SKM-1 (cell line): ENCODE data around the gene CYSTM1.

Experiments
- DNase-seq: peaks from one replicate; lab custom pipeline; 2025; ENCODE audit not compliant: unreplicated experiment; lab: John Stamatoyannopoulos, UW

CYSTM1 gene

DNA sequence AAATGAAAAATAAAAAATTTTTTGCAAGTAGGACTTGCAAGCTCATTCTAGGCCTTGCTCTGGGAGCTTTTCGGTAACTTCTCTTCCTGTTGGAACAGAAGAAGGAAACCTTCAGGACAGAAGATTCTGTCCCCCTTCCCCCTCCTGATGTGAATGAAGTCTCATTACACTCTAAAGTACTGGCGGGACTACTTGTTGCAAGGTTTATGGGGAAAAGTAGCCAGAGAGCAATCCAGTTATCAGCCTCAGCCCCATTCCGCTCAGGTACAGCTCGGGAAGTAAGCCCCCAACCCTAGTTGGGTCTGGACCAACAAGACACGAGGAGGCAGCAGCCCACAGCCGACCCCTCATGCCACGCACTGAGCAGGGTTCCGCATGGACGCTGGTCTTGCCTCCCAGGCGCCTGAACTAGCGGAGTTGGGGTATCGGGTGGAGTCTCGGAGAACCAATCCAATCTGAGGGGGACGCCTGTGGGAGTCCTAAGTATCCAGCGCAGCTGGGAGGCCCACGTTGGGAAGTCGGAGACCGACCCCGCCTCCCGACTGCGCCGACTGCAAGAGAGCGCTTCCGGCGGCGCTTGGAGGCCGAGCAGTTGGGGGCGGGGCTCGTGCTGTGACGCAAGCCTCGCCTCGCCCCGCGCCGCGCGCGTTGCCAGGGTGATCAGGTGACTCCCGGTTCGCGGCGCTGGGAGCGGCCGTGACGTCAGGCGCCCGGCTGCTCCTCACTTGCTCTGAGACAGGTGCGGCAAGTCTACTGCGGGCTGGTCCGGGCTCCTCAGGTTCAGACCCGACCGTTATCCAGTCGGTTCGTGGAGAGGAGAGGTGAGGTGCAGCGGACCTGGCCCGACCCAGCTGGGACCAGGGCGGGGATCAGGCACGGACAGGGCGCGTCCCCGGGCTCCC, at the start of gene CYSTM1:
Gene CYSTM1 (plus strand): TSS at position 724 of the 902 bp plus-strand sequence. CDS start 19,278 bp downstream, outside the sequence.
- DNase-seq, result peak; percentile 55

DNA sequence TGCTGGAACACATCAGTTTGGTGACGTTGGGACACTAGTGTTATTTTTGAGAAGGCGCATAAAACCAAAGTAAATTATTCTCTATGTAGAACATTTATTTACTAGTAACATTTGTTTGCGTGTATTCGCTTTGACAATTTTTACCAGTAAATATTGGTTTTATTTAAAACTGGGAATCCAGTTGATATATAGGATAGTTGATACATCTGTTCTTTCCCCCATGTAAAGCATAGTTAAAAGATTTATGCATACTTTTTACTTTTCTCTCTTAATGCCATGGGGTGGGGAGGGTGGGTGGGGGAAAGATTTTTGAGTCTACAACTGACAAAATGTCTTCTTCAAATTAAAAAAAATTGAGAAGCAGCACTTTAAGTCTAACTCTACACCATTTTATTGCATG, 49.4 kb upstream of the CYSTM1 start, which contains the start of gene IGIP:
Gene IGIP (plus strand): TSS at position 301 of the 400 bp plus-strand sequence. CDS start 2,540 bp downstream, outside the sequence.
- no peak for DNase-seq

- DNase-seq, result no peak
These were observed 48.5 kb upstream of the CYSTM1 start for GRCh38 chr5:140126315-140127012.

DNA sequence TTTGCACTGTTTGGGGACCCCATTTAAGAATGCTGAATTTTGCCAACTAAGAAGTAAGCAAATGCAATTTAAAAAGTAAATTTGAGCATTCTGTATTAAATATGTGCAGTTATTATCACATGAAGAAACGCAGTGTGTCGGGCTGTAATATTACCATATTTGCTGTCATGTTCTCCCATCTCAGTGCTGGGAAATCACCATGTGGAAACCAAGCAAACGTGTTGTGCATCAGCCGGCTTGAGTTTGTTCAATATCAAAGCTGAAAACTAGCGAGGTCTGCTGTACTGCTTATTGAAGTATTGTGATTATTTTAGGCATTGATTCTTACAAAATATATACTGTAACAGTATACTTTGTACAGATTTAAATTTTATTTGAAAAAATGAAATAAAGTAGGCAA, 46.6 kb upstream of the CYSTM1 start:
- no peak for DNase-seq

DNA sequence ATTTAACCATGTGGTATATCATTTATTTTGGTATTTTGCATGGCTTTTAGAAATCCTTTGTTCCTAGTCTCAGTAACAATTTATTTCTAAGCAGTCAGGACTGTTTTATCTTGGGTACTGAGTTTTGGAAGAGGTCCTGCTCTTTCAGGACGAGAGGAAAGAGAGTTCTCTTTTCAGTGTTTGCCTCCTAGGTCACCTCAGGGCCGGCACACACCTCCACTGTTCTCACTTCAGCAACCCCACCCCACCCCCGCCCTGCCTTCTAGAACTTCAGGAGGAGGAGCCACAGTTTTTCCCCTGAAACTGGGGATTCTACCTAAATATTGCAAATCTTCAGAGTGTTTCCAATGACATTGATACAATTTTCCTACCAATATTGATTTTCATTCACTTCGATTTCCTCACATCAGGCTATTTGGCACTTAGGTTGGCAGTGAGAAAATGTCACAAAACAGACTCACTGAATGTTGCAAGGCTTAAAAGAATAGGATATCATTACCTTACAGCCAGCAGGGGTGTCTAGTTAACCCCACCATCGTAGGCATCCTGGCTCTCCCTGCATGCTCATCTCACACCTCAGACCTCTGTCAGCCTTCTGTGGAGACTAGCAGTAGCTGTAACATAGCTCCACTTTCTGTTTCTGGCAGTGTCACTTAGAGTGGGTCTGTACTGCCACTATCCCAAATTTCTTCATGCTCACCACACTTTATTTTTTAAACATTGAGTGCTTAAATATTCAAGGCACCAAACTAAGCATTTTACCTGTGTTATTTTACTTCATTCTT, 43.8 kb upstream of the CYSTM1 start:
- no peak for DNase-seq

DNA sequence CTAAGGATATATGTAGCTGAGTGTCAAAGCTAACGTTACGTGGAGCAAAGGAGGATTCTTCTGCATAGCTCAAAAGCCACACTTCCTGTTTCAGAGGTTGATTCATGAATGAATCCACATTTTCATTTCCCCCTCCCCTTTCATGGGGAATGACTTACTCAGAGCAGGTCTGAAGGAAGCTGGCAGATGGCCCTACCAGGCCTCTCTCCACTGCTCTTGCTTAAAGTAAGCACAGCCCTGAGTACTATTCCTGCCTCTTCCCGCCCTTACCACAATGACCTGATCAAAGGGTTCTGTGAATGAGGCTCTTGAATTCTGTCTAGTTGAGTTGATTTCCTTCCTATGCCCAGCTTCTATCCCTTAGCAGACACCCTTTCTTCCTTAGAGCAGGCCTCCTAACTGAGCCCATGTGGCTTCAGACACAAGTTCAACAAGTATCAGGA, 43.0 kb upstream of the CYSTM1 start:
- peak; percentile 27 for DNase-seq

DNA sequence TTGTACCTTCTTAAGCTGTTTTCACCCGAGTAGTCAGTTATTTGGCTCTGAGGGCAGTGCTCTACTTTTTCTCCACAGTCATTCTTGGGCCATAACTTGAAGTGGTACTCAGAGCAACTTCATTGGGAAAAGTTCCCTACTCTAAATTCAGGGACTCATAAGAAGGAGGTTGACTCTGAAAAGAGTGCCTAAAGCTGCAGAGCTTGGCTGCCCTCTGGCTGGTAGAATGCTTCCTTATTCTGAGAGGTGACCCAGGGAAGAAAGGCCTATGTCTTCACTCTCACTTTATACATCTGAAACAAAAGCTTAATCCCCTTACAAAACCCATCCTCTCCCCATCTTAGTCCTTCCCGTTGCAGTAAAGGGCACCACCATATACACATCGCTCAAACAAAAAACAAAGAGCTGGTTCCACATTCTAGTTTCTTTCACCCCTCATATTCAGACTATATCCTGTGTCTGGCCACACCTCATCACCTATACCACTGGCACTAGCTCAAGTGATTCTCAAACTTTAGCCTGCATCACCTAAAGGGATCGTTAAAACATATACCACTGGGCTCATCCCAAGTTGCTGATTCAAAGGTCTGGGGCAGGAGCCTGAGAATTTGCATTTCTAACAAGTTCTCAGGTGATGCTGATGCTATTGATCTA, 41.3 kb upstream of the CYSTM1 start:
- DNase-seq, result no peak

DNA sequence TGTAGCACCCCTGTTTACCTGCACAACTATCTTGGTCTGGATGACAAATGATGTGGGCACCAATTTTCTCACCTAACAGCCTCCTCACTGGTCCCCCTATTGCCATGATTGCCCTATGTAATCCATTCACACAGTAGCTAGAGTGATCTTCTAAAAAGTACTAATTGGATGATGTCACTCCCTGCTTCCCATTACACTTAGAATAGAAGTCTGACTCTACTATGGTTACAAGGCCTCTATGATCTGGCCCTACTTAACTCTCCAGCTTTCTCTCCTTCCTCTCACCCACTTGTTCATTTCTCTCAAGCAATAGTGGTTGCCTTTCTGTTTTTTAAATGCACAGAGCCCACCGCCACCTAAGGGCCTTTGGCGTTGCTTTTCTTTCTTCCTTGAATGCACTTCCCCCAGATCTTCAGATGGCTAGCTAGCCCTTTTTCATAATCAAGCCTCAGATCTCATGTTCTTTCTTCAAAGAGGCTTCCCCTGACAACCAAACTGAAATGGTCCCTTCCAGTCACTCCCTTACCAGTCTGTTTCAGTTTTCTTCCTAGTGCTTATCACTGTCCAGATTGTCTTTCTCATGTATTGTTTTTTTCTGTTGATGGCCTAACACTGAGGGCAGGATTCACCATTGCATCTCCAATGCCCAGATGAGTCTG, 40.6 kb upstream of the CYSTM1 start:
- DNase-seq, result no peak

GRCh38 chr5:140135127-140135526, 39.9 kb upstream of the CYSTM1 start:
- DNase-seq, result no peak

DNA sequence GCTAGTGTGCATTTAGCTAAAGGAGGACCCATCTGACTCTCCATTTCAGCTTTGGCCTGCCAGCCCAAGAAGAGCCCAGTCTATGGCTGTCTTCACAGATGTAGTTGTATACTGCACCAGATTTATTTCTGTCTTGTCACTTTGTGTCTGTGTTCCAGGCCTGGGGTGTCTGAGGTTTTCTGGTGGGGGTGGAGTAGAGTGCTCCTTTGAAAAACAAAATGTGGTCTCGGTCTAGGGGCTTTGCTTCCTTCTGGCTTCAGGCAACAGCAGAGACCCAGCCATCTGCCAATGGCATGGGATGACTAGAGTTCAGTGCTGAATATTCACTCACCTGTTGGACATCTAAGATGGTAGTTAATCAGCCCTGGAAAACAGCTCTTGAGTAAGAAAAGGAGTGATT, 38.4 kb upstream of the CYSTM1 start:
- no peak for DNase-seq

DNA sequence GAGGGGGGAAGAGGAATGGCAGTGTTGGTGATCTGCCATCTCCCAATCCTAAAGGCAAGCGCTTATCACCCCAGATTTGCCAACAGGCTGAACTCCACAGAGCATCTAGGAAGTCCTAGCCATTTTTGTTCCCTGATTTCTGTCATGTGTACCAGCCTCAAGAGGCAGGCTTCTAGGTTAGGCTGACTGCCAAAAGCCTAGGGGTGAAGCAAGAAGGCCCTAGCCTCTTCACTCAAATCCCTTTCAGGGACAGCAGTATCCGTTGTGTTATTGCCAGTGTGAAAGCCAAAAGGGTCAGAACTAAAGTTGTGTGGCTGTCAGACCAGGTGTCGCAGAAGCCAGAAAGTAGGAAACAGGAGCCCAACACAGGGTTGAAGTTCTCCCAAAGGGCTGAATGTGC, 34.6 kb upstream of the CYSTM1 start:
- no peak for DNase-seq

DNA sequence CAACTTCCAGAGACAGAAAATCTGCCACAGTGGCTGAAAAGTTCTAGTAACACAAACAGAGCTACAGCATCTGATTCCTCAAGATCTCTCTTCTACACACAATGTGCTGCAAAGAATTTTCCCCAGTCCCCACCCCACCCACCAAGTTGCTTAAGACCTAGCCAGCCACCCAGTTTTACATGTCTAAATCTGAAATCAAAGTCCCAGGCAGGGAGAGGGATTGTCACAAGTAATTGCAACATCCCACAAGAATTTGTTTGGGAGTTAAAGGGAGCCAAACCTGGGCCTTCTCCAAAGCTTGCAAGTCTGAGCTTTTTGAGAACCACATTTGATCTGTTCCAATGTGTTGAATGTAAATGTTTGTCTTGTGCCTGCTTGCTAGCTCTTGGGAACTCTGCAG, 33.7 kb upstream of the CYSTM1 start:
- DNase-seq, result no peak

DNA sequence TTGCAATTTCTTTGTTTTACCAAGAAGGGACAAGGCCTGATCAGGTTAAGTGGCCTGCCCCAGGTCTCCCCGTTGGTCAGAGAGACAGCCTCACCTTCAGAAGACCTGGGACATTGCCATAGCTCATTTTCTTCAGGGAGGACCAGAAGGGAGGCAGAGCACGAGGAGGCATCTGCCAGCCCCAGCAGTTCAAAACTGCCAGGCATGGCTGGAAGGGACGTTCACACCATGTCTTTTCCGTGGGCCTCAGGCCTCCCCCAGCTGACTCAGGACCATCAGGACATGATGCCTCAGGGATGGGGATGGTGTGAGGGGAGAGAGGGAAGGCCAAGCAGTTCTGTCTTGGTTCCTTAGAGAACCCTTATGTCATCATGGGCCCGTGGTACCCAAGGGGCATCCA, 32.7 kb upstream of the CYSTM1 start:
- DNase-seq, result no peak

DNA sequence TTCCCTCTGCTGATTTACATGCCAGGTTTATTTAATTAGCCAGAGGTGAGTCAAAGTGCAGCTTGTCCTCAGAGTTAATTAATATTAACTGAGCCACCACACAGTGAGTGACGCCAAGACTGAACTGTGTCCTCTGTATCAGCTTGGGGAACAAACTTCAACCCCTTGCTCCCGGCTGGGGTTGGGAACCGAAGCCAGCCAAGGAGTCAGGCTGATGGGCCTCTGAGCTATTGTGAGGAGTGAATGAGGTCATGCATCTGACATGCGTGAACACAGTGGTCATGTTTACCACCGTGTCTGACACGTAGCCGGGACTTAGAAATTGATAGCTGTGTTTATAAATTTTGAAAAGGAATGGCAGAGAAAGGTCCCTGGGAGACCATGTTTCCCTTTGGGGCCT, 32.1 kb upstream of the CYSTM1 start:
- no peak for DNase-seq

- DNase-seq, result no peak
These were observed 31.3 kb upstream of the CYSTM1 start for GRCh38 chr5:140143521-140144258.

- no peak for DNase-seq
These were observed 29.7 kb upstream of the CYSTM1 start for GRCh38 chr5:140145256-140145655.

- peak; percentile 48 for DNase-seq
These were observed 29.0 kb upstream of the CYSTM1 start for GRCh38 chr5:140145818-140146522.

DNA sequence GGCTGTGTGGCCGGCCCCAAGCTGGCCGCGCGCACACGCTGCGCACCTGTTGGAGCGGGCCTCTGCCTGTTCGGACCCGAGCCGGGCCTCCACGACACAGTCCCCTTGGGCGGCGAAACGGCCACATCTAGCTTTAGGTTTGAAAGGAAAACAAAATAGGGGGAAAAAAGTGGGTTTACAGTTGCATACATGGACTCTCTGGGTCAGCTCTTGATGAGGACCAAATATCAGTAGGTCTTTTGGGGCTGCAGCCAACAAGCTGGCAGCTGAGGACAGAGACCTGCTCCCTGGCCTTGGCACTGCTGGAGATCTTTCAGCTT, 28.5 kb upstream of the CYSTM1 start:
- no peak for DNase-seq

GRCh38 chr5:140147460-140147859, 27.5 kb upstream of the CYSTM1 start:
- no peak for DNase-seq
